Measurements from ENCODE around the gene TMEM183A.

TMEM183A gene

DNA sequence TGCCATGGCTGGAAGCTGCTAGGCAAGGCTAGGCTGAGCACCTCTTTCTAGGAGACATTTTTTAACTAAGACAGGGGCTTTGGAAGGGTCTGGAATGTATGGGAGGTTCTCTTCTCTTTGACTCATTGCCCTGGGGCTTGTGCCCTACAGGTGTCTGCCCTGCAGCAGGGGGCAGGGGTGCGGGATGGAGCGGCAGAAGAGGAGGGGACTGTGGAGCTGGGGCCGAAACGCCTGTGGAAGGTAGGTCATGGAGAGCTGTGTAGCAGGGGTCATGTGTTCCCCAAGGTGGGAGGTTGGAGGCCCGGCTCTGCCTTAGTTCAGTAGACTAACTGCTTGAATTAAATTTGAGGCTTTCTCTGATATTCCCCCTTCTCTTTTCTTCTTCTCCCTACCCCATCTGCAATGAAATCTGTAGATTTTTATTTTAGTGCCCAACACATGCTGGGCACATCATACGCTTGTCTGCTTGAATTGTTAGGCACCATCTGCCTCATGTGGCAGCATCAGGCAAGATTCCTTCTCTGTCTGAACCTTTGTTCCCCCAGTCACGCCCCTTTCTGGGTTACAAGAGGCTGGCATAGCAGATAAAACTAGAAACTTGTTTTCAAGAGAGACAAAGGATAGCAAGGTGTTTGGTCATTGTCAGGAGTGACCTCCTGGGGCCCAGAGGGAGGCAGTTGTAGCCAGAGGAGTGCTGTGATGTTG lies 37.5 kb downstream of the TMEM183A start:
- TF ChIP-seq, protein P1, sequence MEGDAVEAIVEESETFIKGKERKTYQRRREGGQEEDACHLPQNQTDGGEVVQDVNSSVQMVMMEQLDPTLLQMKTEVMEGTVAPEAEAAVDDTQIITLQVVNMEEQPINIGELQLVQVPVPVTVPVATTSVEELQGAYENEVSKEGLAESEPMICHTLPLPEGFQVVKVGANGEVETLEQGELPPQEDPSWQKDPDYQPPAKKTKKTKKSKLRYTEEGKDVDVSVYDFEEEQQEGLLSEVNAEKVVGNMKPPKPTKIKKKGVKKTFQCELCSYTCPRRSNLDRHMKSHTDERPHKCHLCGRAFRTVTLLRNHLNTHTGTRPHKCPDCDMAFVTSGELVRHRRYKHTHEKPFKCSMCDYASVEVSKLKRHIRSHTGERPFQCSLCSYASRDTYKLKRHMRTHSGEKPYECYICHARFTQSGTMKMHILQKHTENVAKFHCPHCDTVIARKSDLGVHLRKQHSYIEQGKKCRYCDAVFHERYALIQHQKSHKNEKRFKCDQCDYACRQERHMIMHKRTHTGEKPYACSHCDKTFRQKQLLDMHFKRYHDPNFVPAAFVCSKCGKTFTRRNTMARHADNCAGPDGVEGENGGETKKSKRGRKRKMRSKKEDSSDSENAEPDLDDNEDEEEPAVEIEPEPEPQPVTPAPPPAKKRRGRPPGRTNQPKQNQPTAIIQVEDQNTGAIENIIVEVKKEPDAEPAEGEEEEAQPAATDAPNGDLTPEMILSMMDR (IDR thresholded peaks at IDR 0.05; ENCODE audit: borderline replicate concordance, insufficient read depth, low read depth, low read length) = no peak
- no peak overlapping the region for H3K4me3 ChIP-seq (ENCODE audit: low read depth, low read length)

DNA sequence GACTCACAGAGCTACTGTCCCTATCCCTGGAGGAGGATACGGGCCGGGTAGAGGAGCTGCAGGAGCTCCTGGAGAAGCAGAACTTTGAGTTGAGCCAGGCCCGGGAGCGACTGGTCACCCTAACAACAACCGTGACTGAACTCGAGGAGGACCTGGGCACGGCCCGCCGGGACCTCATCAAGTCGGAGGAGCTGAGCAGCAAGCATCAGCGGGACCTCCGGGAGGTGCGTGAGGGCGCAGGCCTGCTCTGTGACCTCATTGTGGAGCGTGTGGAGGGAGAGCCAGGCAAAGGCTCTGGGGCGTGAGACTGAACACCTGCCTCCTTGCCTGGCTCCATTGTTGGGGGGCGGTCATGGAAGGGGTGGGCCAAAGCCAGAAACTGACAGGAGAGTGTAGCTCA lies 38.2 kb downstream of the TMEM183A start:
- TF ChIP-seq, protein P1 (IDR thresholded peaks at IDR 0.05; ENCODE audit: borderline replicate concordance, insufficient read depth, low read depth, low read length) = no peak
- no peak overlapping the region for H3K4me3 ChIP-seq (ENCODE audit: low read depth, low read length)

DNA sequence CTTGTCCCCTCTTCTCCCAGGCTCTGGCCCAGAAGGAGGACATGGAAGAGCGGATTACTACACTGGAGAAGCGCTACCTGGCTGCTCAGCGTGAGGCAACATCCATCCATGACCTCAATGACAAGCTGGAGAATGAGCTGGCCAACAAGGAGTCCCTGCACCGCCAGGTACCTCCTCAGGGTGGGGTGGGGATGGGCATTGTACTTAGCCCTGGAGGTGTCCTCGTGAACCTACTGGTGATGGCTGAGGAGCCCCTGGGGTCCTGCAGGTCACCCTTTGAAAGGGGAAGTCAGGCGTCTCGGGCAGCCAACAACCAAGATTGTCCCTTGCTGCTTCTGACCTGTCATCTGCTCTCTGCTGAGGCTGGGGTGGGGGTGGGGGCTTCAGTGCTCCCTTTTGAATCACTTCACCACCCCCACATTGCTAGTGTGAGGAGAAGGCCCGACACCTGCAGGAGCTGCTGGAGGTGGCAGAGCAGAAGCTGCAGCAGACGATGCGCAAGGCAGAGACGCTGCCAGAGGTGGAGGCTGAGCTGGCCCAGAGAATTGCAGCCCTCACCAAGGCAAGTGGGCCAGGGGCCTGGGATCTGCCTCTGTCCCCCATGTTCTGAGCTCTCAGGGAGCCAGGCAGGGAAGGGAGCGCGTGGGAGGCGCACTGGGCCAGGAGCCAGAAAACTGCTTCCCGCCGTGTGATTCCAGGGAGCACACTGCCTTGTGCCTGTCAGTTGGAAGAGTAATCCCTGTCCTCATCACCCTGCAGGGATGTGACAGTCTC lies 38.8 kb downstream of the TMEM183A start:
- no peak overlapping the region for H3K4me3 ChIP-seq (ENCODE audit: low read depth, low read length)
- TF ChIP-seq, protein P1 (IDR thresholded peaks at IDR 0.05; ENCODE audit: borderline replicate concordance, insufficient read depth, low read depth, low read length) = no peak

DNA sequence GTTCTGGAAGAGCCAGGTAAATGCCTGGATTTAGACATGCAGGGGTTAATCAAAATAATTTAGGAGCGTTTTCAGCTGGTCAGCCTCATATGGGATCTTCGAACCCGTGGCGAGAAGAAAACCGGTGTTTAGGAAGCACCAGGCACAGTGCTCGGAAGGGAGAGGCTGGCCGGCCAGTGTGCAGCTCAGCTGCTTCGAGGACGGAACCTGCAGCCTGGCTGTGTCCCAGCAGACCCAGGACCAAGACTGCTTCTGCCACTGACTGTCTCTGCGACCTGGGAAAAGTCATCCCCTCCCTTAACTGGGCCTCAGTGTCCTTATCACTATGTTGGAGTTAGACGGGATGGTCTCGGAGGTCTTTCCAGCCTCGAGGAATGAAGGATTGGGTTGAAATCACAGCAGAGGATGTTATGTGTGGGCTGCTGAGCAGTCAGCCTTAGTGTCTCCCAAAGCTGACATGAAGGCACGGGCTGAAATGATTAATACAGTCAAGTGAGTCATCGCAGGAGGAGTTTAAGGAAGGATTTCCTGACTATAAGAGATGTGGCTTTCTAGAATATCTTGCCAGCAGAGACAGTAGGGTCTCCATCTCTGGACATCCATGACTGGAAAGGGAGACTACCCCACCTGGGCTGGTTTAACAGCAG lies 39.9 kb downstream of the TMEM183A start:
- TF ChIP-seq, protein P1 (IDR thresholded peaks at IDR 0.05; ENCODE audit: borderline replicate concordance, insufficient read depth, low read depth, low read length) = no peak
- no peak overlapping the region for H3K4me3 ChIP-seq (ENCODE audit: low read depth, low read length)

DNA sequence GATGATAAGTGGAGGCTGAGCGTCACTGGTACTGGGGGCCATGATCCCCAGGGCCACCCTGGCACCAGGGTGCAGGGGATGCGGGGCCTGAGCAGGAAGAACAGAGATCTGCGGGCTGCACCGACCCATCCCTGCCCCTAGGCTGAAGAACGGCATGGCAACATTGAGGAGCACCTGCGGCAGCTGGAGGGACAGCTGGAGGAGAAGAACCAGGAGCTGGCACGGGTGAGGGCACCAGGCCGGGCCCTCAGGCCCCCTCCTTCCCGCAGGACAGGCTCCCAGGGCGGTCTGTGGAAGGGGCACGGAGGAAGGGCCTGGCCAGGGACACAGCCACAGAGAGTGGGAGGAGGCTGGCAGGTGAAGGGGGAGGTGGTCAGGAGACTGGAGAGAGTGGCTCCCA lies 40.9 kb downstream of the TMEM183A start:
- no peak overlapping the region for H3K4me3 ChIP-seq (ENCODE audit: low read depth, low read length)
- TF ChIP-seq, protein P1 (IDR thresholded peaks at IDR 0.05; ENCODE audit: borderline replicate concordance, insufficient read depth, low read depth, low read length) = no peak

DNA sequence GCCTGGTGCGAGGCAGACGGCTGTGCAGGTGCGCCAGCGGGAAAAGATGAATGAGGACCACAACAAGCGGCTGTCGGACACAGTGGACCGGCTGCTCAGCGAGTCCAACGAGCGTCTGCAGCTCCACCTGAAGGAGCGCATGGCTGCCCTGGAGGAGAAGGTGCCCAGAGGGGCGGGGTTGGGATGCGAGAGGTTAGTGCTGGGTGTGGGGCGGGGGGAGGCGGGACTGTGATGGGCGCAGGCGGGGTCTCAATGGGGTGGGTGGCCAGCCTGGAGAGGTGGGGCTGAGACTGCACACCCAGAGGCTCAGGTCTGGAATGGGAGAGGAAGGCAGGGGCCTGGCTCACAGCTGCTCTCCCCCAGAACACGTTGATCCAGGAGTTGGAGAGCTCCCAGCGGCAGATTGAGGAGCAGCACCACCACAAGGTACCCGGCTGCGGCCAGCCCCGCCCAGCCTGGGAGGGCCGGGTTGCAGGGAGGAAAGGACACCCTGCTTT lies 41.4 kb downstream of the TMEM183A start:
- H3K4me3 ChIP-seq (ENCODE audit: low read depth, low read length) = no peak overlapping the region
- TF ChIP-seq, protein P1 (IDR thresholded peaks at IDR 0.05; ENCODE audit: borderline replicate concordance, insufficient read depth, low read depth, low read length) = no peak

Data from GM12875 (cell line).